Tibial artery (tissue), 4 donors: ENCODE data around the gene FAP.

Source experiments
- DNase-seq, 2 donors: peaks; one replicate each; pipeline ENCODE4 v3.0.0-alpha.2; 2019
- H3K27ac ChIP-seq, 2 donors: fragments of 200-600 bp; sonication (generic) in 1 of 2; 1 replicate in 1 of 2; 2 replicates in 1 of 2; pipeline ENCODE4 v1.5.1; 2018 to 2019; ENCODE audit warnings: mild to moderate bottlenecking in 1 of 2
- H3K27me3 ChIP-seq, 2 donors: fragments of 200-600 bp; sonication (generic) in 1 of 2; one replicate each; pipeline versions ENCODE4 v1.5.1 to v1.6.0; 2016 to 2019
- H3K36me3 ChIP-seq, 3 donors: fragments of 200-600 bp; sonication (generic) in 2 of 3; one replicate each; pipeline ENCODE4 v1.5.1; 2016 to 2019; ENCODE audit warnings: mild to moderate bottlenecking in 2 of 3
- H3K4me1 ChIP-seq, 4 donors: fragments of 200-600 bp; sonication (generic) in 2 of 4; 1 replicate in 3 of 4; 2 replicates in 1 of 4; pipeline ENCODE4 v1.5.1; 2016 to 2019
- H3K4me3 ChIP-seq, 2 donors: fragments of 200-600 bp; sonication (generic) in 1 of 2; 1 replicate in 1 of 2; 2 replicates in 1 of 2; pipeline ENCODE4 v1.5.1; 2018 to 2019; ENCODE audit warnings: mild to moderate bottlenecking in 2 of 2
- H3K9me3 ChIP-seq, 3 donors: fragments of 200-600 bp; sonication (generic) in 1 of 3; one replicate each; pipeline ENCODE4 v1.5.1; 2016 to 2019
- intact Hi-C: fragments of 100-400 bp; cut with DNase I; formaldehyde crosslinking; loops from one replicate; pipeline ENCODE4 v1.15.0; 2023; ENCODE audit warnings: low total_unique reads
- TF ChIP-seq, protein P1 (sequence below), 2 experiments: fragments of 200-600 bp in 1 of 2; fragments of 450-650 bp in 1 of 2; IDR thresholded peaks; one replicate each; pipeline ENCODE4 v1.5.1; 2017 to 2019; ENCODE audit warnings: antibody characterized with exemption in 2 of 2, mild to moderate bottlenecking in 1 of 2, moderate library complexity in 1 of 2

FAP gene

DNA sequence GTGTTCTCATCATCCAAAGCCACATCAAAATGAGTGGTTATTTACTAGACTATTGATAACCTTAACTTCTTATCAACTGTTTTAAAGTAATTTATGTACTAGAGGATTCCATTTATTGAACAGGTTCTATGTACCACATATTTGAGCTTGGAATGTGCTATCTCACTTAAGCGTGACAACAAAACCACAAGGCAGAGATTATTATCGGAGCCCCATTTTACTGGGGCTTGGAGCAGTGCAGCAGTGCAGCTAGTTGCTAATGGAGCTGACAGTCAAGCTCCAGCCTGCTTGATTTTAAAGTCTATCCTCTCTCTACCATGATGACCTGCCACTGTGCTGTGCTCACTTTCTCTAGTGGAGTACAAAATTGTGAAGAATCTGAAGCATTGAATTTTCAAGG, 115.8 kb downstream of the FAP start:
- Histone ChIP-seq H3K27me3 (no peaks in the 10 kb centered on the region), H3K36me3 (no peaks in the 10 kb centered on the region), H3K9me3 (peaks cover 0 to 4% (median 0%) of the 10 kb centered on the region in 3 donors), H3K27ac (no peak overlapping the region), H3K4me1 (no peaks in the 10 kb centered on the region), H3K4me3 (no peak overlapping the region)
- intact Hi-C loops: loop anchor here (10.0 kb wide), 1 partner anchor 123 kb away; no protein-coding TSS in a partner anchor
- DNase-seq: no peak
- TF ChIP-seq, protein P1, sequence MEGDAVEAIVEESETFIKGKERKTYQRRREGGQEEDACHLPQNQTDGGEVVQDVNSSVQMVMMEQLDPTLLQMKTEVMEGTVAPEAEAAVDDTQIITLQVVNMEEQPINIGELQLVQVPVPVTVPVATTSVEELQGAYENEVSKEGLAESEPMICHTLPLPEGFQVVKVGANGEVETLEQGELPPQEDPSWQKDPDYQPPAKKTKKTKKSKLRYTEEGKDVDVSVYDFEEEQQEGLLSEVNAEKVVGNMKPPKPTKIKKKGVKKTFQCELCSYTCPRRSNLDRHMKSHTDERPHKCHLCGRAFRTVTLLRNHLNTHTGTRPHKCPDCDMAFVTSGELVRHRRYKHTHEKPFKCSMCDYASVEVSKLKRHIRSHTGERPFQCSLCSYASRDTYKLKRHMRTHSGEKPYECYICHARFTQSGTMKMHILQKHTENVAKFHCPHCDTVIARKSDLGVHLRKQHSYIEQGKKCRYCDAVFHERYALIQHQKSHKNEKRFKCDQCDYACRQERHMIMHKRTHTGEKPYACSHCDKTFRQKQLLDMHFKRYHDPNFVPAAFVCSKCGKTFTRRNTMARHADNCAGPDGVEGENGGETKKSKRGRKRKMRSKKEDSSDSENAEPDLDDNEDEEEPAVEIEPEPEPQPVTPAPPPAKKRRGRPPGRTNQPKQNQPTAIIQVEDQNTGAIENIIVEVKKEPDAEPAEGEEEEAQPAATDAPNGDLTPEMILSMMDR (IDR thresholded peaks at IDR 0.05): no peak

DNA sequence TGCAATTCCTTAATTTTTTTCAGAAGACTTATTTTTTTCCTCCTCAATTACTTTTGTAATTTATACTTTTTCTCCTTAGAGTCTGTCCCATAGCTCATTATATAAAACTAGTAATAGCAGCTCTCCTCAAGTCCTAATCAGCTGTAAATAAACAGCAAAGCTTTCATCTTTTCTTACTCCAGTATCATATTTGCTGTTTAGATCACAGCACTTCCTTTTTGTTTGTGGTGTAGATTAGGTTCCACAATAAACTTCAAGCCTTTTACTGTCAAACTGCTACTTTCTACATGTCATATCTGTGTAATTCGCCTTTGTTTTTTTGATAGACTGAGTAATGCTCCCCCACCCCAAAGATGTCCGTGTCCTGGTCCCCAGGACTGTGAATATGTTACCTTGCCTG, 116.7 kb downstream of the FAP start:
- intact Hi-C loops: loop anchor here (10.0 kb wide), 1 partner anchor 122 kb away; no protein-coding TSS in a partner anchor
- Histone ChIP-seq H3K9me3 (peaks cover 0 to 4% (median 0%) of the 10 kb centered on the region in 3 donors), H3K36me3 (no peaks in the 10 kb centered on the region), H3K4me1 (no peaks in the 10 kb centered on the region), H3K4me3 (no peak overlapping the region), H3K27me3 (no peaks in the 10 kb centered on the region), H3K27ac (no peak overlapping the region)
- DNase-seq: no peak
- TF ChIP-seq, protein P1 (IDR thresholded peaks at IDR 0.05): no peak

DNA sequence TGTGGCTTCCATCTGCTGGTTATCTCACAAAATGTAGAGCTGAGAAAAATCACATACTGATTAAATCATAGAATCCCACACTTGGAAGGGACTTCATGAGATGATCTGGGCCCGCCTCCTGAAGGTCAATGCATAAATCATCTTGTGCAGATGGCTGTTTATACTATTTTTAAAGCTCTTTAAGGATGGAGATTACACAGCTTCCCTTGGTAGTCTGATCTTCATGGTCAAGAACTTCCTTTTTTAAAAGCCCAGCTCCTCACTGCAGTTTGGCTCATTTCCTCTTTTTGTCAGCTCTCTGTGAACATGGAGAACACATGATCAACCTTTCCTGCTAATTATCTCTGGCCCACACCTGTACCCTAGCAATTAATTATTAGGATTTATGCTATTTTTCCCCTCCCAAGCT, 117.1 kb downstream of the FAP start:
- TF ChIP-seq, protein P1 (IDR thresholded peaks at IDR 0.05): no peak
- no peaks in the 10 kb centered on the region for H3K4me1 ChIP-seq
- H3K9me3 ChIP-seq: peaks cover 0 to 4% (median 0%) of the 10 kb centered on the region in 3 donors
- no peak for DNase-seq
- no peaks in the 10 kb centered on the region for H3K27me3 ChIP-seq
- no peak overlapping the region for H3K4me3 ChIP-seq
- H3K27ac ChIP-seq: no peak overlapping the region
- intact Hi-C loops: loop anchor here (10.0 kb wide), 1 partner anchor 121 kb away; no protein-coding TSS in a partner anchor
- no peaks in the 10 kb centered on the region for H3K36me3 ChIP-seq

DNA sequence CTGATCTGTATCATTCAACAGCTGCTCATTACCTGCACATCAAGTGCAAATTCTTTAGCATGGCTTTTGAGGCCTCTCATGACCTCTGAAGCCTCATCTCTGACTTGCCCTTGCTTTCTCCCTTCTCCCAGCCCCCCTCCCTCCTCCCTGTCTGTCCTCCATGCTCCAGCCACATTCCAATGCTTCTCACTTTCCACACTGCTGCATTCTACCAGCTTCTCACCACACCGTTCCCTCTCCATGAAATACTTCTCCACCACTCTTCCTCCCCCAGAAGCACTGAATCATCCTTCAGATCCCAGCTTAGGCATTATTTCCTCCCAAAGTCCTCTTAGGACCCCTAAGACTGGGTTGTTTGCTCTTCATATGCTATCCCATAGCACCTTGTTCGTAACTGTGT, 118.1 kb downstream of the FAP start:
- Histone ChIP-seq H3K36me3 (no peaks in the 10 kb centered on the region), H3K4me3 (no peak overlapping the region), H3K9me3 (no peaks in the 10 kb centered on the region), H3K4me1 (no peaks in the 10 kb centered on the region), H3K27ac (no peak overlapping the region), H3K27me3 (no peaks in the 10 kb centered on the region)
- no peak for DNase-seq
- TF ChIP-seq, protein P1 (IDR thresholded peaks at IDR 0.05): no peak
- intact Hi-C loops: loop anchor here (10.0 kb wide), 1 partner anchor 120 kb away; no protein-coding TSS in a partner anchor

DNA sequence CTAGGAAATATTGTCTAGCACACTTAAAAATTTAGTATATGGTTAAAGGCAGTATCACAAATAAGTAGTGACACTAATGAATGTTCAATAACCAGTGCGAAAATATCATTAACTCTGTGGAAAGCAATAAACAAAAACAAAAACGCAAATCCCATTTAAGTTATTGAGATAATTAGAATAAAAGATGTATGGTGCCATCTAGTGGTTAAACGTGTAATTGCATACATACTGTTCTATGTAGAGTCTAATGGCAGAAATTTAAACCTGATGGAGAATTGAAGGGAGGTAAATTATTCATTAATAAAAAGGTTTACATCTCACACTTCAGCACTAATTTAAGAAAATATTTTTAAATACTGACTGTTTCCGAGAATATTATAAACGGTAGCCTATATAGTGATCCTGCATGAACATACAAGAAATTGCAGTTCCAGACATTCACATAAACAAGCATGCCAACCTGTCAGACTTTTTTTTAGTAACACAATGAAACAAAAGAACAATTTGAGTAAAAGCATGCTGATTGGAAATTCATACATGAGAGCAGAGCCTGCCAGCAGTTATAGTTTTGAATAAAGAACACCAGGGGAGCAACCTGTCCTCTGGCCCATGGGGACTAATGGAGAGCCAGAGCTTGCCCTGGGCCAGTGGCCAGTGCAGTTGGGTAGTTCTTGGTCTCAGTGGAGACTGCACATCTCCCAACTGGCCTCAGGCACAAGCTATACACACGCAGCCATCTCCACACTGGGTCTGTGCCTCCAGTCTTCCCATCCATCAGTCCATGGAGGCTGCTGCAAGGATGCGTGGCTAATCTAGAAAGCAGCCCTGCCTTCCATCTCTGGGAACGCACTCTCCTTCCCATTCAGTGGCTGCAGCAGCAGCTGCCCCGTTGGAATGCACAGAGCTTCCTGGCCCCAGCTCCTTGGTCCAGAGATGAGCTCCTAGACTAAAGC, 119.2 kb downstream of the FAP start:
- no peaks in the 10 kb centered on the region for H3K27me3 ChIP-seq
- intact Hi-C loops: loop anchor here (10.0 kb wide), 1 partner anchor 119 kb away; no protein-coding TSS in a partner anchor
- TF ChIP-seq, protein P1 (IDR thresholded peaks at IDR 0.05): peak; percentile 60 to 78
- no peak overlapping the region for H3K27ac ChIP-seq
- no peaks in the 10 kb centered on the region for H3K9me3 ChIP-seq
- H3K4me3 ChIP-seq: no peak overlapping the region
- H3K4me1 ChIP-seq: no peaks in the 10 kb centered on the region
- no peak for DNase-seq
- H3K36me3 ChIP-seq: no peaks in the 10 kb centered on the region
